Activated CD4-positive, CD25-positive, alpha-beta regulatory T cell treated with anti-CD3 and anti-CD28 coated beads, Interleukin-2, amount 50 U/mL, for 72 hours (primary cell): ENCODE measurements around the gene TLK2.
"Not testable (repeated sequence)": the region's sequence is repeated elsewhere in the genome, so short reads cannot be mapped to it uniquely, and the experiment has no call there.

Experiments used
- DNase-seq: peaks from one replicate; pipeline ENCODE4 v3.0.0; 2021

Gene TLK2

DNA sequence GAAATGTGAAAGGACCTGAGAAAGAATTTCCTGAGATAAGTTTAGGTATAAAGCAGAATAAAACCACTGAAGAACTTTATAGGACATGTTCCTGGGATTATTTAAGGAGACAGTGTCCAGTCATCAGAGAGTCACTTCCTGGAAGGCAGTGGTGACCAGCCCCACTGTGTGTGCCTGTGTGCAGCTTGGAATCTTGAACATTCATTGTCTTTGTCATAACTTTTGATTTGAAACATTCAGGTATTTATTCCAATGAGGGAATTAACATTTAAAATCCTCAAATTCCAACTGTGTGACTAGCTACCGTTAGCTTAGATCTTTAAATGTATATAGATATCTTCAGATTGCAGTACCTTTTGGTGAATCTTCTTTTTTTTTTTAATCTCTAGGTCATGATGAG lies 87.2 kb downstream of the TLK2 start:
- no peak for DNase-seq

GRCh38 chr17:62566996-62567578 lies 88.5 kb downstream of the TLK2 start:
- DNase-seq, result no peak

- DNase-seq, result no peak
Measured at GRCh38 chr17:62572488-62572887, 93.9 kb downstream of the TLK2 start.

DNA sequence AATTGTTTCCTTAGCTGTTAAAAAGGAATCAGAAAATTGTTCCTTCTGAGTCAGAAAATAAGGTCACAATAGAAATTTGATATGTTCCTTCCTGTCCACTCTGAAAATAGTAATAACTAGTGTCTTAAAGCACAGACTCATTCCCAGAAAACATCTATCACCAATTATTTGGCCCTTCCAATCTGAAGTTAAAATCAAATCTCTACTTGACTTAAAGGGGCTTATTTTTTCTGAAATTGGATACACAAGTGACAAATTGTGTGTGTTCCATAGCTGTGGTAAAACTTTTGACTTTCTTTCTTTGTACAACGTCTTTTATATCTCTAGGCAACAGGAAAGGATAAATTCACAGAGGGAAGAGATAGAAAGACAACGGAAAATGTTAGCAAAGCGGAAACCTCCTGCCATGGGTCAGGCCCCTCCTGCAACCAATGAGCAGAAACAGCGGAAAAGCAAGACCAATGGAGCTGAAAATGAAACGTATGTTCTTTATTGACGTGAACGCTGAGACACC lies 94.3 kb downstream of the TLK2 start:
- no peak for DNase-seq

DNA sequence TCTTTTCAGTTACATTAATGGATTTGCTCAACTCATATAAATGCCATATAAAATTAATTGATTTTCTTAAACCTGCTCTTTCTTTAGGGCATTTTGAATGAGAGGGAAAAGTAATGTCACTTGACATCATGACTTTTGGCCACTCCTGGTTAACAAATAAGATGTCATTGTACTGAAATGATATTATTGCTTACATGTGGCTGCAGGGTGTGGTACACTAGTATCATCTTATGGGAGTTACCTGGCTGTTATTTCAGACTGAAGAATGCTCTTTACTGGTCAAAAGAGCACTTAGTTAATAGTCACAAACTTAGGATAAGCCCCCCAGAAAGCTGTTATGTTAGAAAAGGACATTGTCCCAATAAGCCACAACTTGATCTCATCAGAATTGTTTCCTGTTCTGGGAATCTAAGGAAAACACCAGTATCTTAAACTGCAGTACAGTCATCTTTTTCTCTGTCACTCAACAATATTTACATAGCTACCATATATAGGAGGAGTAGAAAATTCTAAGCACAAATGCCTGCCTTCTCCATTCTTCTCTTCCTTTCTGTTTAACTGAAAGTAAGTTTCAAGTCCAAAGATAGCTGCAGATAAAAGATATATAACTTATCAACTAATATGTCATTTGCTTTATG lies 95.0 kb downstream of the TLK2 start:
- DNase-seq, result no peak

- DNase-seq, result no peak
Measured at GRCh38 chr17:62576382-62576781, 97.8 kb downstream of the TLK2 start.

GRCh38 chr17:62578757-62579487 lies 100.3 kb downstream of the TLK2 start:
- DNase-seq, result no peak

GRCh38 chr17:62580947-62581346 lies 102.3 kb downstream of the TLK2 start:
- DNase-seq, result no peak

DNA sequence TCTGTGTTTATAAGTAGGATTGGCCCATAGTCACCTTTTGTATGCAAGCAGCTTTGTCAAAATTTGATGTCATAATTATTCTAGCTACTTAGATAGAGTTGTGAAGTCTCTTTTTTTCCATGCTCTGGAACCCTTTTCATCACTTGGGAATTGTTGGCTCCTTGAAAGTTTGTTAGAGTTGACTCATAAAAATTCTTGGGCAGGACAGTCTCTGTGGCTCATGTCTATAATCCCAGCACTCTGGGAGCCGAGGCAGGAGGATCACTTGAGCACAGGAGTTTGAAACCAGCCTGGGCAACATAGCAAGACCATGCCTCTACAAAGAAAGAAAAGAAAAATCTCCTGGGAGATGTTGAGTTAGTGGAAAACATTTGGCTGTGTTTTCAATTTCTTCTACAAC lies 103.1 kb downstream of the TLK2 start:
- no peak for DNase-seq

DNA sequence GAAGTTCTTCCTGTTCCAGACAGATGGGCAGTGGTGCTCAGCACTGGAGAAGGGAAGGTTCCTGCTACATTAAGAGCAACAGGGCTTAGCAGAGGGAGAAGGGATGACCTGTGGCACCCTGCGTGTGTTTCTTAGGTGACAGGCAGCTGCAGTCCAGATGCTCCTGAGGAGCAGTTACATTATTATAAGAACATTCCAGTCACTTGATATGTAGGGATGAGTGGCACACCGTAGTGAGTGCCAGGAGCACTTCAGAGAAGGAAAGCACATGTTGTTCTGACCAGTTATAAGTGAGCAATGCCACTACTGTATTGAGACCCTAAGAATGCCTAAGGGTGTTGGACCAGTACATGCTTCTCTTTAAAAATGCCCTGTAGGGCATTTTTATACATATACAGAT lies 108.9 kb downstream of the TLK2 start:
- DNase-seq, result no peak

DNA sequence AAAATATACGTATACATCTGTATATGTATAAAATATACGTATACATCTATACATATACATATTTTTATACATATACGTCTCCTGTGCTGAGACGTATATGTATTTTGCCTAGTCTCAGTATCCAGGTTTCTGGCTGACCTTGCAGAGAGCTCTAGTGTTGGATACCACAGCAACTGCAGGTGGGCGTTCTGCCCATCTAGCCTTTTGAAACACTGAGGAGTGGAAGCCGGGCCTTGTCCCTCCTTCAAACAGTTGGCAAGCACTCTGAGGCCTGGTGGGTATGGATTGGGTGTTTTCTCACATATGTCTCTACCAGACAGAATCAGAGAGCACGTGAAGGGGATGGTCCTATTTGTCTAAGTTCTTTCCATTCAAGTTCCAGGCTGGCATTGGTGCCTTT lies 109.5 kb downstream of the TLK2 start:
- DNase-seq, result no peak

GRCh38 chr17:62591333-62591732 lies 112.7 kb downstream of the TLK2 start:
- no peak for DNase-seq

DNA sequence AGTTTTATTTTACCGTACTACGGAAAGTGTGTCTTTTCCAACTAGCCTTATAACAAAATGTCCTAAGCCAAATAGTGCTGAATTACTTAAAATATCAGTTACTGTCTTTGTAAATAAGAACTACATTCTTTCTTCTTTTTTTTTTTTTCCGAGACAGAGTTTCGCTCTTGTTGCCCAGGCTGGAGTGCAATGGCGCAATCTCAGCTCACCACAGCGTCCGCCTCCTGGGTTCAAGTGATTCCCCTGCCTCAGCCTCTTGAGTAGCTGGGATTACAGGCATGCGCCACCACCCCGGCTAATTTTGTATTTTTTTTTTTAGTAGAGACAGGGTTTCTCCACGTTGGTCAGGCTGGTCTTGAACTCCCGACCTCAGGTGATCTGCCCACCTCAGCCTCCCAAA lies 113.2 kb downstream of the TLK2 start:
- not testable (repeated sequence) for DNase-seq

DNA sequence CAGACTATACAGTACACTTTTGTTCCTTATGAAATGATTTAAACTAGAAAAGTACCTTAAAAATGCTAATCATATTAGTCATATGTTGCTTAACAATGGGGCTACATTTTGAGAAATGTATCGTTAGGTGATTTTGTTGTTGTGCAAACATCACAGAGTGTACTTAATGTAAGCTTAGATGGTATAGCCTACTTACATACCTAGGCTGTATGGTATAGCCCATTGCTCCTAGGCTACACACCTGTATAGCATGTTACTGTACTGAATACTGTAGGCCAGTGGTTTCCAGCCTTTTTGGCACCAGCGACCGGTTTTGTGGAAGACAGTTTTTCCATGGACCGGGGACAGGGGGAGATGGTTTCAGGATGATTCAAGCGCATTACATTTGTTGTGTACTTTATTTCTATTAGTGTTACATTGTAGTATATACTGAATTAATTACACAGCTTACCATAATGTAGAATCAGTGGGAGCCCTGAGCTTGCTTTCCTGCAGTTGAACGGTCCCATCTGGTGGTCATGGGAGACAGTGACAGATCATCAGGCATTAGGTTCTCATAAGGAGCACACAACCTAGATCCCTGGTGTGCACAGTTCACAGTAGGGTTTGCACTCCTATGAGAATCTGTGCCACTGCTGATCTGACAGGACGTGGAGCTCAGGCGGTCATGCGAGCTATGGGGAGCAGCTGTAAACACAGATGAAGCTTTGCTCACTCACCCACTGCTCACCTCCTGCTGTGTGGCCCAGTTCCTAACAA lies 113.9 kb downstream of the TLK2 start:
- no peak for DNase-seq

DNA sequence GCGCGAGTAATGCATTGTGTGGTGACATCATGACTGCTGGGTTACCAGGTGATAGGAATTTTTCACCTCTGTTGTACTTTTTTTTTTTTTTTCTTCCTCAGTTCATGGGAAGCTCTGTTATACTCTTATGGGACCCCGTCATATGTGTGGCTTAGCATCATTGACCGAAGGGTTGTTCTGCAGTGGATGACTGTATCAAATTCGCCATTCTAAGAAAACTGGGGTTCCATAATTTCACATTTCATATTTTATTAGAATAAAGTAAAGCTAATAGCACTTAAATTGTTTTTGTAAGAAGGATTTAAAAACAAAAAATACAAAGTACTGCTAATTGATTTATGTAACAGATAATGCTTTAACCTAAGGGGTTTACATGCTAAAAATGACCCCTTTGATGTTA lies 116.9 kb downstream of the TLK2 start:
- no peak for DNase-seq

DNA sequence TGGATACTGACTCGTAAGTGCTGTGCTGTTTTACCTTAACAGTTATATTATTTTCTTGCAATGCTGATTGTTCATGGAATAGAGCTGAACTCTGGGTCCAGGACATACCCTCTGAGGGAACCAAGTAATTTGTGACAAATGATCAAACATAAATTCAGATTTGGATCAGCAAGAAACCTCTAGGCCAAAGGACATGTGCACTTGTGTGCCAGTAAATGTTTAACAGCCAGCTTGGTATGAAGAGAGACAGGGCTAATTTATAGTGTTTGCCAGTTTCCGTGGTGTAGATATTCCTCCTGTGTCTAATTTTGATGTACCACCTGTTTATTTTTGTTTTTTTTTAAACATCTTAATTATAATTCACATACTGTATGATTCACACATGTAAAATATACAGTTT lies 118.0 kb downstream of the TLK2 start:
- DNase-seq, result no peak

DNA sequence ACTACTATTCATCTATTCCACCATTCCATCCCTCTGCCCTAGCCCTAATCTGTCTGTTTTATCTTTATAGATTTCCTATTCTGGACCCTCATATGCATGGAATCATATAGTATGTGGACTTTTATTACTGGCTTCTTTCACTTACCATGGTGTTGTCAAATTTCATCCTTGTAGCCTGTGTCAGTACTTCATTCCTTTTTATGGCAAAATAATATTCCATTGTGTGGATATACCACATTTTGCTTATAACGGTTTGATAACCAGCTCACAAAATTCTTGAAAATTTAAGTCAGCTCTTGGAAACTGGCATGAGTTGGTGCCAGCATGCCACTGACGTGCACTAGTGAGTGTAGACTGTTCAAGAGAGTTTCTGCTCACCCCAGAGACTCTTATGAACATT lies 118.5 kb downstream of the TLK2 start:
- DNase-seq, result no peak

DNA sequence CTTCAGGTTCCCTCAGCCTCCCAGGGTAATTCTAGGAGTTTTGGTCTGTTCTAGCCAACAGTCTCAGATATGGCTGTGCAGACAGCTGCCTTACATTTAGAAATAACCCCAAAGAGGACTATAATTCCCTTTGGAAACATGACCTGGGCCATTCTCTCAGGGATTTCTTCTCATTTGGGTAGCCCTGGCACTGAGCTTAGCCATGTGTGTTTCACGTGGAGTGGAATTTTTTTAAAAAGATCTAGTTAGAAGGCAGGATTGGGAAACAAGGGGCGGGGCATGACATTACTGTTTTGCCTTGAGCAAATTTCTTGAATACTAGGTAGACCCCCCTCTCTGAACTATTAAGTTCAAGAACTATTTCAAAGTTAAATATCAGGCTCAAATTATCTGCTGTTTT lies 119.3 kb downstream of the TLK2 start:
- no peak for DNase-seq

DNA sequence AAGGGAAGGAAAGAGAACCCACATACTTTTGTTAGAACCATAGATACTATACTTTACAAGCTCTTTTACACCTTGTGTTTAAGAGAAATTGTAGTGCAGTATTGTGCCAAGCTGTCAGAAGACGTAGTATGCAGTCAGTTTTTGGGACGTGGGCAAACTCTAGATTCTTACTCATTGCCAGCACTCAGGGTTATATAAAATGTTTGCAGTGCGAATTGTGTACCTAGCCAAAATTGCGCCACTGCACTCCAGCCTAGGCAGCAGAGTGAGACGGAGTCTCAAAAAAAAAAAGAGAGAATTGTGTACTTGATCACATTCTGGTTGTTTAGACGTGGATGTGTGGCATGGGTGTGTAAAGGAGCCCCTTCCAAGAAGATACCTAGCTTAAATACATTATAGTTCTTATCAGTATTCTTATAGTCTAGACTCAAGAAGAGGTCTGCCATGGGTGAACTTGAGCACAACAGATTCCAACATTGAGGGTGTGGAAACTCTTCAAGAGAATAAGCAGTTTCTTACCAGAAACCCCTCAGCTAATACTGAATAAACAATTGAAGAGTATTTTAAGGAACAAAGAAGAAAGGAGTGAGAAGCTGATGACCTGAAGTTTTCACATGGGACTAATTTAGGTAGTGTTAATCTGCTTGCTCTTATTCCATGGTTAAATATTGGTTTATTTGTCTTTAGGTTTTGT lies 121.5 kb downstream of the TLK2 start:
- no peak for DNase-seq

GRCh38 chr17:62600805-62601204 lies 122.2 kb downstream of the TLK2 start:
- no peak for DNase-seq

DNA sequence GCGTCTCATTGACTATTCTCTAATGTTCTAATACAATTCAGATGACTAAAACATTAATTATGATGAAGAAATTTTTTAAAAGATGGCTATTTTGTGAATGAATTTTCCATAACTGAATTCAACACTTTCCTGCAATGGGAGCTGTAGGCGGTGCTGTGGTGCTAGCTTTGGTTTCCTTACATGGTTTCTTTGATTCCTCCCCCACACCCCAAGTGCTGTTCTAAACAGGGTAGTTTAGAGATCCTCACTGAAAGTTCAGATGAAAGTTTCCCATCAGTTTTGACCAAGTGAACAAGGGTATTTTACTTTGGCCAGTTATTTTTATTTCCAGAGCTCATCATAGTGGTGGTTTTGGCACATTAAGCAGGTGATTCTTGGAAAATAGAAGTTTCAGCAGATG lies 122.8 kb downstream of the TLK2 start:
- DNase-seq, result no peak

DNA sequence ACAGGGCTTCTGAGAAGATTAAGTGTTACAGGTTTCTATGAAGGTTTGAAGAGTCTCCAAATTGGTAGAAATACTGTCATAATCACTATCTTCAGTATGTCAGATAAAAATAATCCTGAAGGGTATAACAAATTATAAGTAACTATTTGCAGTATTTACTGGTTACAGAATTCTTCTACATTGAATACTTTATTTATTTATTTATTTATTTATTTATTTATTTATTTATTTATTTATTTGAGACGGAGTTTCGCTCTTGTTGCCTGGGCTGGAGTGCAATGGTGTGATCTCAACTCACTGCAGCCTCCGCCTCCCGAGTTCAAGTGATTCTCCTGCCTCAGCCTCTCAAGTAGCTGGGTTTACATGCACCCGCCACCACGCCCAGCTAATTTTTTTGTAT lies 125.2 kb downstream of the TLK2 start:
- not testable (repeated sequence) for DNase-seq

DNA sequence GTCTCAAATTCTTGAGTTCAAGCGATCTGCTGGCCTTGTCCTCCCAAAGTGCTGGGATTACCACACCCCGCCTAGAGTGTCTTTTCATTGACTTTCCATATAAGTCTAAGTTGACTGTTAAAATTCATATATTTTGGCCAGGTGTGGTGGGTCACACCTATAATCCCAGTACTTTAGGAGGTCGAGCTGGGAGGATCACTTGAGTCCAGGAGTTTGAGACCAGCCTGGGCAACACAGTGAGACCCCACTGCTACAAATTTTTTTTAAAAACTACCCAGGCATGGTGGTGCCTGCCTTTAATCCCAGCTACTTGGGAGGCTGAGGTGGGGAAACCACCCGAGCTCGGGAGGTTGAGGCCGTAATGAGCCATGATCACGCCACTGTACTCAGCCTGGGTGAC lies 127.0 kb downstream of the TLK2 start:
- no peak for DNase-seq
